Measurements from ENCODE around the gene FBXO31.

GRCh38 chr16:87412996-87413421 lies 29.4 kb upstream of the FBXO31 start:
- TF ChIP-seq CTCF (IDR thresholded peaks at IDR 0.05 in 4 of 5, conservative IDR thresholded peaks at IDR 0.05 in 1 of 5) (no peak), POLR2A (IDR thresholded peaks at IDR 0.05) (no peak)

All from gastrocnemius medialis (tissue), 4 donors.